ENCODE results near the gene TATDN2.
A peak's percentile ranks its signal among the peaks of the same experiment; 100 is the strongest.
"Not testable (repeated sequence)": the region's sequence is repeated elsewhere in the genome, so short reads cannot be mapped to it uniquely, and the experiment has no call there.

TATDN2 gene

DNA sequence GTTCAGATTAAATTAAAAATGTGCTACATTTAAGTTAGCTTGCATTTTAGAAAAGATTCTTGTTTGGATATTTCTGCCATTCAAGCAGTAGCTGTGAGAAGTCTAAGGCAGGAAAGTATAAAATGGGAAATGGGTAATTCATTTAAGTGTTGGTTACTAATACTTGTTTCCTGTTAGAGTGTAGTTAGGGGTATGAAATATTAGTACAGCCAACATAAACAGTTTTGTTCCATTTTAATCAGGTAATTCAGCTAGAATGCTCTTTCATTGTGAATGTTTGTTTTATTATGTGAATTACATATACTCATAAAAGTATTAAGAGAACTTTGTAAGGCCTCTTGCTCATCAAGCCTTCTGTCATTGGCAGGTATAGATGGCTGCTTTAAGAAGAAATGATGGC is 19.9 kb downstream of the TATDN2 start:
- ATAC-seq (no peak), DNase-seq (no peak)

DNA sequence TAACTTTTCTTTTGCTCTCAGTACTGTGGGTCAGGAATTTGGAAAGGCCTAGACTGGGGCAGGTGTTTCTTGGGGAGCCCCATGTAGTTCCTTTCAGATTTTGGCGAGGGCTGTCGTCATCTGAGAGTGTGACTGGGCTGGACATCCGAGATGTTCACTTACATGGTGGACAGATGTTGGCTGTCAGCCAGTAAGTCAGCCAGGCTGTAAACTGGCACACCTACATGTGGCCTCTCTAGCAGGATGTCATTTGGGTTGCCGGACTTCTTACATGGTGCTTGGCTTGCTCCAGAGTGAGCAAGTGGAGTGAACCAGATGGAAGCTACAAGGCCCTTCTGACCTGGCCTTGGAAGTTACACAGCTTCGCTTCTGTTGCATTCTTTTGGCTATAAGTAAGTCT is 20.7 kb downstream of the TATDN2 start:
- no peak for DNase-seq
- ATAC-seq = no peak

DNA sequence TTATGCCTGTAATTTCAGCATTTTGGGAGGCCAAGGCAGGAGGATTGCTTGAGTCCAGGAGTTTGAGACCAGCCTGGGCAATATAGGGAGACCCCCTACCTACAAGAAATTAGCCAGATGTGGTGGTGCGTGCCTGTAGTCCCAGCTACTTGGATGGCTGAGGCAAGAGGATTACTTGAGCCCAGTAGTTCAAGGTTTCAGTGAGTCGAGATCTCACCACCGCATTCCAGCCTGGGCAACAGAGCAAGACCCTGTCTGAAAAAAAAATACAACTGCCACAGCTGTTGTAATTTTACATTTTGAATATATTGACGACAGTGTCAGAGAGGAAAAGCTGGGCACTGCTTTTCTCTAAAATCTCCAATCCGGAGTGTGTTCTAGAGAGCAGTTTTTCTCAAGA is 21.2 kb downstream of the TATDN2 start:
- ATAC-seq = no peak
- no peak for DNase-seq

DNA sequence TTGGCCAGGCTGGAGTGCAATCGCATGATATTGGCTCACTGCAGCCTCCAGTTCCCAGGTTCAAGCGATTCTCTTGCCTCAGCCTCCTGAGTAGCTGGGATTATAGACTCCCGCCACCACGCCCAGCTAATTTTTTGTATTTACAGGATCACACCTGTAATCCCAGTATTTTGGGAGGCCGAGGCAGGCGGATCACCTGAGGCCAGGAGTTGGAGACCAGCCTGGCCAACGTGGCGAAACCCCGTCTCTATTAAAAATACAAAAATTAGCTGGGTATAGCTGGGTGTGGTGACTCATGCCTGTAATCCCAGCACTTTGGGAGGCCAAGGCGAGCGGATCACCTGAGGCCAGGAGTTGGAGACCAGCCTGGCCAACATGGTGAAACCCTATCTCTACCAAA is 24.2 kb downstream of the TATDN2 start:
- not testable (repeated sequence) for ATAC-seq, DNase-seq

DNA sequence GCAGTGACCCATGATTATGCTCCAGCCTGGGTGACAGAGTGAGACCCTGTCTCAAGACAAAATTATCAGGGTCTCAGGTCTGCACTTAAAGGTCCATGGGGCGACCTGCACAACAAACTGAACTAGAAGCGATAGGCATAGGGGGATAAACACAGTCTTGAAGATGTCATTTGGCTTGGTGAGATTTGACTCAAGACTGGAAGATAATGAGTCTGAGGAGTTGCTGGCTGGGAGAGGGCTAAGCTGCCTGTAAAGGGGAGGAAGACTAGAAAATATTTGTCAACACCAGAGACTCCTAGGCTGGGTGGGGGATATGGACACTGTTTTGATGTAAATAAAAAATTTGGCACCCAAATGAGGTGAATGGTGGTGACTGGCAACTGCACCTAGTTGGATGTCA is 24.7 kb downstream of the TATDN2 start:
- ATAC-seq (no peak), DNase-seq (no peak)

DNA sequence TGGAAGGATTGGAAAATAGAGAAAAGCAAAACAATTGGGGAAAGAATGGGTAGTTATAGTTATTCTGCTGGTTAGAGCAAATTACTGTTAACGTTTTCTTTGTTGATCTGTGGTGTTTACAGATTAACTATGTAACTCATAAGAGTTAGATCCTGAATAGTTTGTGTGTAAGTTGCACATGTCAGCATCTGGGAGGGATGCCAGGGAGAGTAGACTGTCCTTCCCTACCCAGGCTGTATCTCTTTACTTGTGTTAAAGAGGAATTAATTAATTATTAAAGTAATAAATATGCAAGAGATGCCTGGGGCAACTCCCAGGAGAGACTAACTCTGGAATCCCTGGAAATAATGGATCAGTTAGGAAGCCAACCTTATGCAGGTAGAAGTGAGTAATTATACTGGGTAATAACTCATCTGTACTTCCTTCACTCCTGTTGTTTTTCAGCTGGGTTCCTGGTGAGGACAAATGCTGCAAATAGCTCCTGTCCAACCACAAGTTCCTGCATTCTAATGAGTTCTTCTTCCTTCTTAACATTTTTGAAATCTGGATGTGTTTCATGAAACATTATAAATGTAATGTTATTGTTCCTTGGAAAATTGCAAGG is 25.5 kb downstream of the TATDN2 start:
- DNase-seq (no peak), ATAC-seq (no peak)

DNA sequence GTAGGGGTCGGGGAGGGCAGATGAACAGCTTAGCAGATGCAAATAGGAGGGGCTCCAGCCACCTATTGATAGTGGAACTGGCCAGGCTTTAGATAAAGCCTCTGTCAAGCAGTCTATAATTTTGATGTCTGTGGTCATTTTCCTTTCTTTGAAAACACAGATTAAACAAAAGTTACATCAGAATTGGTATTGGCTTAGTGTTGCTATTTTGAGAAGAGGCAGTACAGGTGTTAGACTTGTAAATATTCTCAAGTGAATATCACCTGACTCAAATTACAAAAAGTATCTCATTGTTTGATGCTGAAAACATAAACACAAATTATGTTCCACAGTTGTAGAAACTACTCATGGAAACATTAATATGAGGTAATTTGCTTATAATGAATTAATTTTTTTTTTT is 26.3 kb downstream of the TATDN2 start:
- DNase-seq = no peak
- no peak for ATAC-seq

DNA sequence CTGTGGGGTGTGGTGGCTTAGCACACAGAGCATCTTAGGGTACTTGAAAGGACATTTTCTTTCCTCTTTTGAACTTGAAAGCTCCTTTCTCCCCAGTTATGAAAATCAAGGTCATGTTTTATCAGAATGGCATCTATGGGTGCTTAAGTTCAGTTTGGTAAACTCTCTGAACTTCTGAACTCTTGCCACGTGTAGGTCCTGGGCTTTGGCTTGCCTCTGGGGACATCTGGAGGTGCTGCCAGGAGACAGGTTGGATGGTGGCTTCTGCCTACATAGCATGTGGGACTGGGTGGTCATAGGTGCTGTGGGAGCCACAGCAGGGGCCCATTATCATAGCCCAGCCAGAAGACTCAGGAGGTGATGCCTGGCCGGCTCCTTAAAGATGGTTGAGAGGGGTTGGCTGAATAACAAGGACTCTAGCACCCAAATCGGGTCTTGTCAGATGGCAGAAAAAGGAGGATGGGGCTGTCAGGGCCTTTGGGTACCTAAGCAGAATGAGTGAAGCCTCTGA is 28.9 kb downstream of the TATDN2 start:
- ATAC-seq (no peak), DNase-seq (no peak)

DNA sequence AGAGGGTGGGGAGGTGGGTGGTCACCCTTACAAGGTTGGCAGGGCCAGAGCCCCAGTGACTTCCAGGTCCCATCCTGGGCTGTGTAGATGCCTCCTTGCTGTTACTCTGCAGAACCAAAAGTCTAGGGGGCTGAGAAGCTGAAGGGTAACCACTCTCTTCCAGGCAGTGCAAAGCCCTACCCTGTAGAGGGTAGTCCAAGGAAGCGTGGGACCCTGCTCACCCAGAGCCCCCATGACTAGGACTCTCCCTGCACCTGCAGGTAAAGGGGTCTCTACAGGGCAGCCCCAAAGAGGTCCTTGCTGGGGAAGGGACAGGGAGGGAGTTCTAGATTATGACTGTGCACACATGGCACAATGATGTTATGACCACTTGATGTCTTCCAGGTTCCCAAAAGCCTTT is 30.2 kb downstream of the TATDN2 start:
- ATAC-seq (no peak), DNase-seq (no peak)

DNA sequence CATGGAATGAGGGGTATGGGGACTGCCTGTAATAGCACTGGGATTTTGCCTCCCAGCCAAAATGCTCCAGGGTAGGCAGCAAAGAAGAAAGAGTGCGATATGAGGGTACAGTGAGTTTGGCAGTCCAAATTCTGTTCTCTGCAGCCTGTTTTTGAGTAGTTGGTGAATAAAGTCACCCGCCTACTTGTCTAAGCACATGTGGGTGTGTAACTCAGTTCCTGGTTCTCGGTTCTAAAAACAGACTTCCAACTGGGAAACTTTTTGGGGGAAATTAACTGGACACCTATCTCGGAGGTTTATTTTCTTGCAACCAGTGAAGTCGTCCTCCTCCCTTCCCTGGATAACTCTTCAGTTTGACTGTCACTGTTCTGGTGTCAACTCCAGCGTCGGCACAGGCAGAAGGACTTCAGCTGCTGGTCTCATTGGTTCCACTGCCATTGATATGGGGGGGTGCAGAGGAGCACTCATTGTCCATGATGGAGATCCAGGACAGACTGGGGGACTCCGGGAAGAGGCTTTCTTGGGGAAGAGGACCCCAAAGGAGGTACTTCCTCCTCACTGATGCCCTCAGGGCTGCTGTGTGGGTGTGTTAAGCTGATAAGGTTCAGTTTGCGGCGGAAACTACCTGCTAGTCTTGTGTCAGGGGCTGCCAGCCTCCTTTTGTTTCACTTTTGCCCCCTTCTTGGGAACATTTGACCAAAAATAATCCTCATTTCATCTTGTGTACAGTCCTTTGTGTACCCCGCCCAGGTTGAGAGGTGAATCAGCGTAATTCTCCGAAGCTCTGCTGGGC is 31.3 kb downstream of the TATDN2 start:
- DNase-seq = no peak
- ATAC-seq = no peak

DNA sequence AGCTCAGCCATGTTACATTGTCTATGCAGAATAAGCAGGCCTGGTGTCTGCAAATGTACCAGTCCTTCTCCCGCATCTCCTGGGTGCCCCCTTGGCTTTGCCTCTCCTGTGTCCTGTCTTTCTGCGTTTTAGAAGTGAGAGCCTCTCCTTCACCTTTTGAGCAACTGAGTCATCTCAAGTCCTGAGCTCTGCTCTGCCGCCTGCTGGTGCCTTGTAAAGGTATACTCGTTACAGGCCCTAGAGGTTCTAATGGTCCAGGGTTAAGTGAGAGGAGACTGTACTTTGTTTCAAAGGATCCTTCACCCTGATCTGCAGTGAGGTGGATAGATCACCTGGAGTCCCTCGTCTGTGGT is 31.9 kb downstream of the TATDN2 start:
- DNase-seq (no peak), ATAC-seq (no peak)

DNA sequence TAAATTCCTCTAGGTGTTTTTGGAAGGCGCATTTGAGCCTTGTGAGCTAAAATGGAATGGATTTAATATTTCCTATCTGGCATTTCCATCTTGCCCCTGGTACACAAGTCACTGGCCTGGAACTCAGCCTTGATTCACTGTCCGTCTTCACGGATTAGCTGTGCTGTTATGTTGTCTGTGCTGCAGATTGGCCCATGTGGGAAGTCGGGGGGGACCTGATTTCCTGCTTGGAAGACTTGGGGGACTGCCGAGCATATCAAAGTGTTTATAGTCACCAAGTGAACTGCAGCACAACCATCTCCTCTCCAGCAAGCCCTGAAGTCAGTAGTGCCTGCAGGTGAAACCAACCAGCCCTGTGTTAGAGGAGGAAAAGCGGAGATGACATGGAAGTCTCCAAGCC is 32.3 kb downstream of the TATDN2 start:
- no peak for ATAC-seq
- DNase-seq = no peak

DNA sequence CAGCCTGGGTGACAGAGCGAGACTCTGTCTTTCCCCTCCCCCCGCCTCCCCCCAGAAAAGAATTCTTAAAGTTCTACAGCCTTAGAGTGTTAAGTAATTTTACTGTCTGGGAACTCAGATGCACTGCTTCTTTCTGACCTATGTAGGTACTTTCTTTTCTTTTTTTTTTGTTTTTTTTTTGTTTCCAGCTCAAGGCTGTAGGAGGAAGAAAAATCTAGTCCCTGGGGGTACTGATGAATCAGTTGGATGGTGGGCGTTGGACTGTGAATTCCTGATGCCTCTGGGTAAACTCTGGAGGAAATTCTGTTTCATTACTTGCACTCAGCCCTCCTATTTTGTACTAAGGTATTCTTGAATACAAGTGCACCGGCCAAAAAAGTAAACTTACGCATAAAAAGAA is 33.7 kb downstream of the TATDN2 start:
- DNase-seq = no peak

DNA sequence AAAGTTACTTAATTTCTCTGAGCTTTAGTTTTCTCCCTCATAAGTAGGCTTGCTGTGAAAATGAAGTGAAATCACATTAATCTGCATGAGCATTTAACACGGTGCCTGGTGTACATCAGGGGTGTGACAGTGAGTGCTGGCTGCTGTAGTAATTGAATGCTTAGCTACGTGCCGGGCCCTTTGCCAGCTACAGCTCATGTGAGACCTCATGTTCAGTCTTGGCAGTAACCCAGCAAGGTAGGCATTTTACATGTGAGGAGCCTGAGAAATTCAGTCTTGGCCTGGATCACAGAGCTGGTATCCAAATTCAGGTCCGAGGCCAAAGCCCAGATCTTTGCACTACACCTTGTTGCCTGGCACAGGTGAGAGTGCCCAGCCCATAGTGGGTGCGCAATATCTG is 35.4 kb downstream of the TATDN2 start:
- ATAC-seq (no peak), DNase-seq (no peak)

More for the DNA sequence above, 33.7 kb downstream of the TATDN2 start:
- ATAC-seq = no peak

DNA sequence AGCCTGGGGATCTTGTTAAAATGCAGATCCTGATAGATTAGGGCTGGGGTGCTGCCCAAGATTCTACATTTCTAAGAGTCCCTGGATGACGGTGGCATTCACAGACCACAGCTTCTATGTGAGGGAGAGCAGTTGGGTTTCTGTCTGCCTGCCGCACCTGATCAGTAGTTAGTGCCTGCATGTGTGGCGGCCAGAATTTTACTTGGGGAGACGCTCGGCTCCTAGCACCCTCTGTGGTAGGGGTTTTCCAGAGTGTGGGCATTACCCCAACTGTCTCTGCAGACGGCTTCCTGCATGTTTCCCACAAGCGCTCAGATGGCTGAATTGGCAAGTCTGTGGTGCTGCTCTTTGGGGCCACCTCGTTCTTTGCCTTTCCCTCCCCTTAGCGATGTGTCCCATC is 36.2 kb downstream of the TATDN2 start:
- ATAC-seq (peak; percentile 75), DNase-seq (peak; percentile 36)

DNA sequence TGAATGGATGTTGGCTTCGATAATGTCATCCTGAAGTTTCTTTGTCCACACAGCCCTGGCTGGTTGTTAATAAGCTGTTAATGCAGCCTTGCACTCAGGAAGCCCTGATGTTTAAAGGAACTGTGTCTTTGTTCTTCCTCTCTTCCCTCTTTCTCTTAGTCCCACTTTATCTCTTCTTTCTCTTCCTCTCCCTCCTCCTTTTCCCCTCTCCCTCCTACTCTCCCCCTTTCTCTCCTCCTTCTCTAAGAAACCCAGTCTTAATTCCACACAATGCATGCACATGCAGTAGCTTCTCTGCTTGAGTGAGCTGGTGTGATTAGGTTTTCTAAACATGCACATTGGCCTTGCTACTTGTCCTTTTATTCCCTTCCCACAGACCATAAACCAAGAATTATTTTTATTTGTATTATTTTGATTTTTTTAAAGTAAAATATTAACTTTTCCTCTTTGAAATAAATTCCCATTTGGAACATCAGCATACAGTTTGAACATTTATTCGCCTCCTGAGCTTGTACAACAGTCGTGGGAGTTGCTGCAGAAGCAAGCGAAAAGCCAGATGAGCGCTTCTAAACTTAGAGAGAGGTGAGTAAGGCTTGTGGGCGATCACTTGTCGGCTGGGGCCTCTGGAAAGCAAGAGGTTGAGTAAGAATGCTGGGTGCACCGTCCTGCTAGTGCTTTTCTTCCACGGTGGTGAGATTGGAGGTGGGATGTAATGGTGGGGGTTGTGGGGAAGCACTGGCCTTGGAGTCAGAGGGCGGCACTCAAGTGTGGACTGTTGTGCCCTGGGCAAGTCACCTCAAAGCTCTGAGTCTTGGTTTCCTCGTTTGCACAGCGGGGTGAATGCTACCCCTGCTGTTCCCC is 37.2 kb downstream of the TATDN2 start:
- DNase-seq (no peak), ATAC-seq (no peak)

DNA sequence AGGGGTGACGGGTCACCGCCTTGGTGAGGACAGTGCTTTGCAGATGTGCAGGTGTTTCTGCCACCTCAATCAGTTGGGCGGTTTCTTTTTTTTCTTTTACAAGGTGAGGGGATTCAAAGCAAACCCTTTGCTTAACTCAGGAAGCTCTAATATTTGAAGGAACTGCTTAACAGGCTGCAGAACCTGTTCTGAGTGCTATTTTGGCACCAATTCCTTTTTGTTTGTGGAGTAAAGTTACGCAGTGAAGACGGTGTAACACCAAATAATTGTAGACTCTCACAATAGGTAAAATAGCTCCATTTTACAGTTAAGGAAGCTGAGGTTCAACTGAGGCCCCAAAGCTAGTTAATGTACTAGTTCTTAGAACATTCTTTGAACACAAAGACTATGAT is 37.9 kb downstream of the TATDN2 start:
- DNase-seq (no peak), ATAC-seq (no peak)

DNA sequence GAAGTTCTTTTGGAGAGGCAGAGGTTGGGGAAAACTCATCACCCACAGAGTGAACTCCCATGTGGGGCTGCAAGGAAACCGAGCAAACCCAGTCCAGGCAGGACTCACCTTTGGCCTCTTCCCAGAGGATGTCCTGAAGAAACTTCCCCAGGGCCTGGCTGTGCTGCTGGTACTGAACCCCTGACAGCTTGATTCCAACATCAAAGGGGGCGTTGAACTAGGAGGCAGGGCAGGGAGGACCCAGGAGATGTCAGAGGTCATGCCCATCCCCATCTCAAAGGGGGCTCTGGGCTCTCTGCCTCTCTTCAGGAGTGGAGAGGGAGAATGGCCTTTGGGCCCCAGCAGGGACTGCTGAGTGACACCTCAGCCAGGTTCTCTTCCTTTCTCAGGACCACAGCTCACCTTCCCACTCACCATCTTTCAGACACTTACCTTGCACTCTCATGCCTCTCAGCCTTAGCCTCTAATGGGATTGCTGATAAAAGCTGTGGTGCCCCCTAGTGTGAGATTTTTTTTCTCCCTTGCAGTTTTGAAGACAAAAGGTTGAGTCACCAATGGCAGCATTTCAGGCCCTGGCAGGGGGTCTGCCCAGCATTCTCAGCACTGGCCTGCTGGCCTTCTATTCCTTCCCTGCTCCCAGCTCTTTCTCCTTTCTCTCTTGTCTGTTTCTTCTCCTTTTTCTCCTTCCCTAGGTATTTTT is 38.5 kb downstream of the TATDN2 start:
- ATAC-seq = no peak
- no peak for DNase-seq

DNA sequence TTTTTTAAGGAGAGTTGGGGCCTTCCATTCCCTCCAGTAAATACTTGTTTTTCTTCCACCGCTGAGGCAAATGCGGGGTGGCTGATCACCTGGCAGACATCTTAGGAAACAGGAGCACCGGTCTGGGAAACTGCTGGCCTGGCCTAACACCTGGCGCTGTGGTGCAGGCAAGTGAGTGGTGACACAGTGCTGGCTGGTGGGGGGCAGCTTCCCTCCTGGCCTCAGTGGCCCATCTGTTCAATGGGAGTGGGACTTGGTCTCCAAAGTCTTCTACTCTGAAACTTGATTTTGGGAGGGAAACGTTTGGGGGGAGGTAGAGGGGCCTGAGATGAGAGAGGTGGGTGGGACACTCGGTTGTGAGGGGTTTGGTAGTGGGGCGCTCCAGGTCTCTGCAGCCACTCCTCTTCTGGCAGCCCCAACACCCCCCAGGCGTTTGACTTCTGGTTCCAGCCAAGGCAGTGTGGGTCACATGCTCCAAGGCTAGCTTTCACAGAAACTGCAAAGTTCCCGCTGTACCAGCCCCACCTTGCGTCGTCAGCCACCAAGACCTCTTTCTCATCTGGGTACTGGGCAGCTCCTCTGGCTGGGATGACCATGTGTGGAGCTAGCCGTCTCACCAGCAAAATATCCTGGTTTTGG is 39.8 kb downstream of the TATDN2 start:
- ATAC-seq (no peak), DNase-seq (no peak)

DNA sequence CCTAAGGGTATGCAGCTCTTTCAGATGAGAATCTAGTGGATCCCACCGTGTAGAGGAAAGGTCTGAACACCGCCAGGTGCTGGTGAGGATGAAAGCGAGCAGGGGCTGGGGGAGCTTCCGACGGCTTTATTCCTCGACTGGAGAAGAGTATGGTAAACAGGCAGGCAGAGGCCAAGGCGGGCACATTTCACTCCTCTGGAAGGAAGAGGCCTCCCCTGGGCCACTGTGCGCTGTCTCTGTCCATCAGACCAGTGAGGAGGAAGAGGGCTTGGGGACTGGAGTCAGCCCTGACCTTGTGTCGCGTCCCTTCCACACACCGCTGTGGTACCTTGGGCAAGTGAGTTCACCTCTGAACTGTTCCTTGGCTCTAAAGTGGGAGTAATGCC is 40.3 kb downstream of the TATDN2 start:
- ATAC-seq (no peak), DNase-seq (no peak)

DNA sequence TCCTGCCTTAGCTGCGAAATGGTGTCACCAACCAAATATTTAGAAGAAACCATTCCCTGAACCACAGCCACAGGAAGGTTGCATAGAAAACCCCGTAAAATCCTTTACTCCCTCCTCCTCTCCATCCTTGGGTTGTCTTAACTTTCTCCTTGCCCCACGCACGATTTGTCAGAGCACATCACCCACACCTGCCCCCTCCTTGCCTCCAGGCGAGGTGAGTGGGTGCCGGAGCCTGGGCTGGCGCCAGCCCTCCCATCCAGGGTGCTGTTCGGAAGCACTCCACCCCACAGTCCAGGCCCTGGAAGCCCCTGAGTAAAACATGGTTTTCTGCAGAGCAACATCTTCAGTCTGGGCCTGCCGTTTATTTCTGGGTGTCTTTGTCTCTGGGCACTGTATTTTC is 40.8 kb downstream of the TATDN2 start:
- DNase-seq = no peak
- no peak for ATAC-seq

DNA sequence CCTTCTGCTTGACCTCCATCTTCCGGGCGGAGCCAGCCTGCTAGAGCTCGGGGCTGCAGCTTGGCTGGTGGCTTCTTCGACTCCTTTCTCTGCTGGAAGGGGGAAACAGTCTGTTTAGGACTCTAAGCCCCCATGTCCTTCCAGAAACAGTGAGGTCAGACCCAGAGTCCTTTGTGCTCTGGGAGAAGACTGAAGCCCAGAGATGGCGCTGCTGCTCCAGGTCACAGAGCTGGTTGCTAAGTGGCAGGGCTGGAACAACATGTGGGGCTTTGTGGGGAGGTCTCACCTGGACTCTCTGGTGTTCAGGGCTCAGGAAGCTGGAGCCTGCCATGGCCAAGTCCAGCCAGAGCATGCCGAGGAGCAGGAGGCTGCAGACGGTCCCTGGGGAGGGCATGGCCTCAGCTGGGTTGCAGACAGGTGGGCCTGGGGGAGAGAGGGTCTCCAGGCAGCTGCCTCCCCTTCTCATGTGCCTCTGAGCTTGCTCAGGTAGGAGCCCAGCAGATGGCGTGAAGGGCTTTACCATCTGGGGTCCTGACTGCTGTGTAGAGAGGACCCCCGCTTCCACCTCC is 41.6 kb downstream of the TATDN2 start:
- ATAC-seq = no peak

More for the DNA sequence above, 41.6 kb downstream of the TATDN2 start:
- DNase-seq = no peak

Data from stimulated activated naive CD8-positive, alpha-beta T cell treated with anti-CD3 and anti-CD28 coated beads, Interleukin-15, Interleukin-2, amounts not matched to agents 100 U/mL and 50 U/mL, for 24 hours (primary cell).